ENCODE data around the gene TEX30.

DNA sequence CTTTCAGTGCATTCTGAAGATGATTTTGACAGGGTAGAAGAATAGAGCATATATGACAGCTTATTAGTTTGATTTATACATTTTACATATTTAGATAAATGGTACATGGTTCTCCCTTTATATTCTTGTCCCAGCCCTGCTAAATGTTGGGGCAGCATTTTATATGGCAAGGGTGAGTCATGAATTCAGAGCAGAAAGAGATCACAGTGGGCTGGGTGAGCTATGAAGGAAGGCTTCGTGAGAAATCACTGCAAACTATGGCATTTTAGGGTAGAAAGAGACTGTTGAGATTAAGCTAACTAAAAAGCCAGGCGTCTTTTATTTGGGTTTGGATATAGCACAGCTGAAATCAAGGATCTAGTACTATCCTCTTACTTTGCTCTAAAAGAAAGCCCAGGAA lies 54.8 kb downstream of the TEX30 start:
- no peak for TF ChIP-seq TAF1 (IDR thresholded peaks at IDR 0.05; ENCODE audit: low read depth)
- no peak for TF ChIP-seq TEAD4 (IDR thresholded peaks at IDR 0.05)
- TF ChIP-seq REST (IDR thresholded peaks at IDR 0.05; ENCODE audit: low read depth): no peak
- no peak for TF ChIP-seq CREB1 (IDR thresholded peaks at IDR 0.05; ENCODE audit: low read depth)
- TF ChIP-seq TCF12 (IDR thresholded peaks at IDR 0.05; ENCODE audit: low read depth): no peak
- TF ChIP-seq, protein P1, sequence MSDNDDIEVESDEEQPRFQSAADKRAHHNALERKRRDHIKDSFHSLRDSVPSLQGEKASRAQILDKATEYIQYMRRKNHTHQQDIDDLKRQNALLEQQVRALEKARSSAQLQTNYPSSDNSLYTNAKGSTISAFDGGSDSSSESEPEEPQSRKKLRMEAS (IDR thresholded peaks at IDR 0.05): no peak
- TF ChIP-seq CEBPB (IDR thresholded peaks at IDR 0.05): no peak
- no peak for TF ChIP-seq RAD21 (IDR thresholded peaks at IDR 0.05; ENCODE audit: low read depth)
- TF ChIP-seq YY1 (IDR thresholded peaks at IDR 0.05; ENCODE audit: low read depth): no peak
- TF ChIP-seq EP300 (IDR thresholded peaks at IDR 0.05; ENCODE audit: borderline replicate concordance): no peak
- no peak for TF ChIP-seq NFIC (IDR thresholded peaks at IDR 0.05)
- no peak for TF ChIP-seq EGR1 (IDR thresholded peaks at IDR 0.05)
- no peak for TF ChIP-seq FOXM1 (IDR thresholded peaks at IDR 0.05; ENCODE audit: borderline replicate concordance, low read depth)
- TF ChIP-seq, protein P2, sequence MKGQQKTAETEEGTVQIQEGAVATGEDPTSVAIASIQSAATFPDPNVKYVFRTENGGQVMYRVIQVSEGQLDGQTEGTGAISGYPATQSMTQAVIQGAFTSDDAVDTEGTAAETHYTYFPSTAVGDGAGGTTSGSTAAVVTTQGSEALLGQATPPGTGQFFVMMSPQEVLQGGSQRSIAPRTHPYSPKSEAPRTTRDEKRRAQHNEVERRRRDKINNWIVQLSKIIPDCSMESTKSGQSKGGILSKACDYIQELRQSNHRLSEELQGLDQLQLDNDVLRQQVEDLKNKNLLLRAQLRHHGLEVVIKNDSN (IDR thresholded peaks at IDR 0.05): no peak
